ENCODE data around the gene INO80E.
"Not testable (repeated sequence)": the region's sequence is repeated elsewhere in the genome, so short reads cannot be mapped to it uniquely, and the experiment has no call there.

INO80E gene

DNA sequence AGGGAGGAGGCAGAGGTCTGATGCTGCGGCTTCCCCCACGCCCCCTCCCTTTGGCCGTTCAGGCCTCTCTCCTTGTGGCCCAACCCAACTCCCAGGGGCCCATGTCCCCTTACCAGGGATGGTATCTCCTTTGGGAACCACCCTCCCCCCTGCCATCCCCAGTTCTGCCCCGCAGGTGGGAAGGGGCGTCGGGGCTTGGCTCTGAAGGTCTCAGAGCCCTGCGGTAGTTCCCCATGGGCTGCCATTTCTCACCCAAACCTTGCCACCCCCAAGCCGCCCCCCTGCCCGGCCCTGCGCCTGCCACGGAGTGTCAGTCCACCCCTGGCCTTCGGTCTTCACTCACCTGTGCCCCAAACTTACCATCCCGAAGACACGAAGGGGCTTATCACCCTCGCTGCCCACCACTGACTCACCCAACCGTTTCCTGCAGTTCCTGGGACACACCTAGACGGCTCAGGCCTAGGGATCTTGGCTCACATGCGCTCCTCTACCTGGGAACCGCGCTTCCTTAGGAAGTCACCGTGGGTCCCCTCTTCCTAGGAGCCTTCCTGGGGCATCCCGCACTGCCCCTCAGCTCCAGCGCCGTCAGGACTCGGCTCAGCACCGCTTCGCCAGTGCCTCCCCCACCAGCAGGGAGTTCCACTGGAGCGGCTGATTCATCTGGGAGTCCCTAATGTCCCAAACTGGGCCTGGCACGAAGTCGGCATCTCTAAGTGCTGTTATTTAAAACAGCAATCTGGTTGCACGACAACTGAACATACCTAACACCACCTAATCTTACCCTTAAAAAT lies 15.9 kb downstream of the INO80E start:
- DNase-seq, result no peak

DNA sequence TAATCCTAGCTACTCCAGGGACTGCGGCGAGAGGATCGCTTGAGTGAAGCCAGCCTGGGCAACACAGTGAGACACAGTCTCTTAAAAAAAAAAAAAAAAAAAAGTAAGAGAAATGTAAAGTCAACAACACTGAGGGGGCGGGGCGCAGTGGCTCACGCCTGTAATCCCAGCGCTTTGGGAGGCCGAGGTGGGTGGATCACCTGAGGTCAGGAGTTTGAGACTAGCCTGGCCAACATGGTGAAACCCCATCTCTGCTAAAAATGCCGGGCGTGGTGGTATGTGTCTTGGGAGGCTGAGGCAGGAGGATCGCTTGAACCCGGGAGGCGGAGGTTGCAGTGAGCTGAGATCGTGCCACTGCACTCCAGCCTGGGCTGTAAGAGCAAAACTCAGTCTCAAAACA lies 16.6 kb downstream of the INO80E start:
- not testable (repeated sequence) for DNase-seq

DNA sequence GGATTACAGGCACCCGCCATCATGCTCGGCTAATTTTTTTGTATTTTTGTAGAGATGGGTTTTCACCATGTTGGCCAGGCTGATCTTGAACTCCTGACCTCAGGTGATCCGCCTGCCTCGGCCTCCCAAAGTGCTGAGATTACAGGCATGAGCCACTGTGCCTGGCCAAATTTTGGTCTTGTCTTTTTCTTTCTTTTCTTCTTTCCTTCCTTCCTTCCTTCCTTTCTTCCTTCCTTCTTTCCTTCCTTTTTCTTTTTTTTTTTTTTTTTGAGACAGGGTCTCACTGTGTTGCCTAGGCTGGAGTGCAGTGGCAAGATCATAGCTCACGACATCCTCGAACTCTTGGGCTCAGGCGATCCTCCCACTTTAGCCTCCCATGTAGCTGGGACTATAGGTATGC lies 19.4 kb downstream of the INO80E start:
- not testable (repeated sequence) for DNase-seq

DNA sequence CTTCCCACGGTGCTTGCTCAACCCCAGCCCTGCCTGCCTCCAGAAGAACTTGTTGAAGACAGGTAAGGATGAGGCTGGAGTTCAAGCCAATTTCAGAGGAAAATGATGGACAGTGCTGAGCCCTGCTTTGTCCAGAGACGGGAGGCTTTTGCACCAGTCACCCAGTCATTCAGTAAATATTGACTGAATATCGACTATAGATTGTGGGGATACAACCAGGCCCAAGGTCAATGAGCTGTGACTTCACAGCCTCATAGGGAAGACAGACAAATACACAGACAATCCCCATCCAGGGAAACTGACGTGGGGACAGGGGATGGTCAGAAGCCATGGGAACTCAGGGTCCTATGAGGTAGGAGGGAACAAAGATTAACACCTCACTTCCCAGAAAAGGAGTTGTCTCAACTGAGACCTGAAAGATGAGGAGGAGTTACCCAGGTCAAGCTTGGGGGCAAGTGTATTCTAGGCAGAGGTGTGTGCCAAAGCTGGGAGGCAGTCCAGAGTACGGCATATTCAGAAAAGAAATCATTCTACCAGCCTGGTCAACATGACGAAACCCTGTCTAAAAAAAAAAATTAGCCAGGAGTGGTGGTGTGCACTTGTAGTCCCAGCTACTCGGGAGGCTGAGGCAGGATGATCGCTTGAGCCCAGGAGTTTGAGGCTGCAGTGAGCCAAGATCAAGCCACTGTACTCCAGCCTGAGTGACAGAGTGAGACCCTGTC lies 20.7 kb downstream of the INO80E start:
- no peak for DNase-seq

DNA sequence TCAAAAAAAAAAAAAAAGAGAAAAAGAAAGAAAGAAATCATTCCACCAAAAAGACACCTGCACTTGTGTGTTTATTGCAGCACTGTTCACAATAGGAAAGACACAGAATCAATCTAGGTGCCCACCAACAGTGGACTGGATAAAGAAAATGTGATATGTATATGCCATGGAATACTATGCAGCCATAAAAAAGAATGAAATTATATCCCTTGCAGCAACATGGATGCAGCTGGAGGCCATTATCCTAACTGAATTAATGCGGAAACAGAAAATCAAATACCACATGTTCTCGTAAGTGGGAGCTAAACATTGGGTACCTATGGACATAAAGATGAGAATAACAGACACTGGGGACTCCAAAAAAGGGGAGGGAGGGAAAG lies 21.2 kb downstream of the INO80E start:
- no peak for DNase-seq

DNA sequence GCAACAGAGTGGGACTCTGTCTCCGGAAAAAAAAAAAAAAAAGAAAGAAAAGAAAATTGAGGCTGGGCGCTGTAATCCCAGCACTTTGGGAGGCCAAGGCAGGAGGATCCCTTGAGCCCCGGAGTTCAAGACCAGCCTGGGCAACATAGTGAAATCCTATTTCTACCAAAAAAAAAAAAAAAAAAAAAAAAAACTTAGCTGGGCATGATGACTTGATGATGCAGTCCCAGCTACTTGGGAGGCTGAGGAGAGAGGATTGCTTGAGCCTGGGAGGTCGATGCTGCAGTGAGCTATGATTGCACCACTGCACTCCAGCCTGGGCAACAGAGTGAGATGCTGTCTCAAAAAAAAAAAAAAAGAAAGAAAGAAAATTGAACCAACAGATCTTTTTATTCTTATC lies 21.9 kb downstream of the INO80E start:
- not testable (repeated sequence) for DNase-seq

GRCh38 chr16:30018731-30019158 lies 22.7 kb downstream of the INO80E start:
- no peak for DNase-seq

- no peak for DNase-seq
Observed at GRCh38 chr16:30022887-30023286, 26.8 kb downstream of the INO80E start, which contains the start of gene C16orf92. Gene C16orf92 (plus strand): TSS chr16:30023198. CDS start chr16:30023341, 143 bp downstream.

- no peak for DNase-seq
Observed at GRCh38 chr16:30023586-30023985, 27.5 kb downstream of the INO80E start.

- DNase-seq, result no peak
Observed at GRCh38 chr16:30024451-30024850, 28.4 kb downstream of the INO80E start.

GRCh38 chr16:30025156-30025555 lies 29.1 kb downstream of the INO80E start:
- no peak for DNase-seq

DNA sequence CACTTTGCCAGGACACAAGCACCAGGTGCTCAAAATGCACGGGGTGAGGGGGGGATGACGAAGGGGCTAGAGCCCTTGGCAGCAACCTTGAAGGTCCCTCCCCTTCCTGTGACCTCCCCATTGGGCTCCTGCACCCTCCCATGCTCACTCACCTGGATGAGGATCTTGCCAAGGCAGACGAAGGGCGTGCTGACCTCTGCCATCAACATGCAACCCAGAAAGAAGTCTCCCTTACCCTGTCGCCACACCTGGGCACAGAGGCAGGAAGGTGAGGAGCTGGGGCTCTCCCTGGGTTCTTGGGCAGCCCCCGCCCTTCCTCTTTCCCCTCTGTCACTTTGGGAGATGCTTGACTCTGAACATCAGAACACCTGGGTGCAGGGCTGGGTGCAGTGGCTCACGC lies 29.5 kb downstream of the INO80E start:
- no peak for DNase-seq

- DNase-seq, result no peak
Observed at GRCh38 chr16:30026449-30026848, 30.4 kb downstream of the INO80E start.

DNA sequence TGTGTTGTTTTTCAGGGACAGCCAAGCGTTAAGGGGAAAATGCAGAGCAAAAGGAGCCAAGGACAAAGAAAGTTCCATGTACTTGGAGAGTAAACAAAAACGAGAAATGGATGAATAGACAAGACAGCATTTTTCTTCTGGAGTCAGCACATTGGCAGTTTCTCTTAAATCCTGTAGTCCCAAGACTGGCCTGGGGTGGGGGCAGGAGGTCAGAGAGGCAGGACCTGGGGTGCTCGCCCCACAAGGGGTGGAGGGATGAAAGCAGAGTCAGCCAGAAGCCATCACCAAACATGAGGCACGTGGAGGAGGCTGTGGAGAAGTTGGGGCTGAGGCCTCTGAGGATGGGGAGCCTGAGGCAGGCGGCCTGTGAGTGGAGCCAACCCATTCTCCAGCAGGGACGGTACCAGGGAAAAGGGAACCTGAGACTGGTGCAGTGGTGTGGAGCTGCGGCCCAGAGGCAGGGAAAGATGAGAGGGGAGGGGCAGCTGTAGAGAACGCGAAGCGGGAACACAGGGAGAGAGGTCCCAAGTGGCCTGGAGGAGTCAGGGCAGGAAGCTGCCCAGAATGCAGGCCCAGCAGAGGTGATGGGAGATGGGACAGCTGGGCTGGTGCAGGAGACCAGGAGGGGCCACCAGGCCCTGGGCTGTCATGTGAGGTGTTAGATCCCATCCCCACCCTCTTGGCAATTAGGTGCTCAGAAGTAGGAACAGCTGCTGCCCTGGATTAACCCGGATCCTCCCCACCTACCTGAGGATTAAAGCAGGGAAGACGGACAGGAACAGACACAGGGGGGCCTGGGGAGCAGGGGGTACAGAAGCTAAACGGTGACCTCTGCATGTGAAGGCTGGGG lies 31.8 kb downstream of the INO80E start:
- DNase-seq, result no peak

GRCh38 chr16:30028438-30029076 lies 32.5 kb downstream of the INO80E start:
- DNase-seq, result no peak

- DNase-seq, result no peak
Observed at GRCh38 chr16:30030011-30030685, 34.1 kb downstream of the INO80E start.

GRCh38 chr16:30030841-30031413 lies 34.9 kb downstream of the INO80E start, which contains the start of gene TLCD3B:
Gene TLCD3B (minus strand): TSS chr16:30031271. CDS start chr16:30030527, 744 bp downstream.
- DNase-seq, result no peak

- no peak for DNase-seq
Observed at GRCh38 chr16:30031477-30031918, 35.5 kb downstream of the INO80E start.

DNA sequence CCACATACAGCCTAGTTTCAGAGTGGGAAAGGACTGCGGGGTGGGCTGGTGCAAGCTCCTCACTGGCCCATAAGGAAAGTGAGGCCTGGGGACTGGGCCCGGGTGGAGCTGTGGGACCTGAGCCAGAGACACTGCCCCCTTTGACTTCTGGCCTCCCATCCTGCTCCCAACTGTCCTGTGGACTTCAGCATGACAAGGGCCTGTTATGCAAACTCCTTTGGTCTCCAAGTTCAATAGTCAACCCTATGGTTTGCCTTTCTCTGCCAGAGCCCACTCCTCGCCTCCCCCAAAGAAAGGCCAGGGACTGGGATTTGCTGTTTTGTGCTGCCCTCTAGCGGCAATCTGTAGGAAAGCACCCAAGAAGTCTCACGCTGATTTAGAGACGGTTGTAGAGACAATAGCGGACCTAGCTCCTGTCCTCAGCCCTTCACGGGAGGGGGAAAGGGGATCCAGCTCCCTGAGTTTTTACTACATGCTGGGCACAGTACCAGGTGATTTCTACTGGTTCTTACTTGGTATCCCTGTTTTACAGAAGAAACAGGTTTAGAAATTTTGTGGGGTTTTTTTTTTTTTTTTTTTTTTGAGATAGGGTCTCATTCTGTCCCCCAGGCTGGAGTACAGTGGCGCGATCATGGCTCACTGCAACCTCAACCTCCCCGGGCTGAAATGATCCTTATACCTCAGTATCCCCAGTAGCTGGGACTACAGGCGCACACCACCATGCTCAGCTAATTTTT lies 36.2 kb downstream of the INO80E start:
- DNase-seq, result peak; percentile 8 to 38

- DNase-seq, result no peak
Observed at GRCh38 chr16:30033270-30033669, 37.2 kb downstream of the INO80E start.

GRCh38 chr16:30040221-30040620 lies 44.2 kb downstream of the INO80E start:
- DNase-seq, result no peak

Measured in NCI-H187 (cell line).